Mammary epithelial cell (primary cell): Measurements from ENCODE around the gene ZNF547.
"Not testable (repeated sequence)": the region's sequence is repeated elsewhere in the genome, so short reads cannot be mapped to it uniquely, and the experiment has no call there.

Source experiments
- CTCF ChIP-seq, 2 donors: IDR thresholded peaks in 1 of 2; conservative IDR thresholded peaks in 1 of 2; 2 replicates each; pipeline ENCODE4 v1.5.1; 2011 to 2012; ENCODE audit warnings: inconsistent platforms in 2 of 2, low read length in 2 of 2, mild to moderate bottlenecking in 2 of 2, control low read depth in 1 of 2, low read depth in 1 of 2; ENCODE audit not compliant: insufficient read depth in 1 of 2; ENCODE audit errors: extremely low read depth in 1 of 2
- EZH2 ChIP-seq: IDR thresholded peaks from 2 replicates; pipeline ENCODE4 v1.6.1; 2012; ENCODE audit warnings: low read length, inconsistent platforms, borderline replicate concordance

- not testable (repeated sequence) for TF ChIP-seq EZH2; CTCF (conservative IDR thresholded peaks at IDR 0.05 in 1 of 2, IDR thresholded peaks at IDR 0.05 in 1 of 2; ENCODE audit: extremely low read depth in 1 of 2, insufficient read depth in 1 of 2, low read depth in 1 of 2, low read length in 2 of 2)
Observed at GRCh38 chr19:57374647-57375046, 11.3 kb downstream of the ZNF547 start.
